Left lung (tissue), 10 donors: ENCODE measurements around the gene PEX10. TPM values are rescaled to one million over a fixed set of nuclear protein-coding genes. Genes with fewer than 3 reads are reported as not detected.

ENCODE experiments used
- ATAC-seq: fragments of 200-7000 bp; cut with Tn5 transposase; one replicate; pipeline ENCODE4 v1.9.1; 2020; ENCODE audit warnings: moderate library complexity
- DNase-seq, 4 donors: peaks; one replicate each; pipeline ENCODE4 v3.0.0-alpha.2; 2013 to 2020
- H3K27ac ChIP-seq, 2 donors: fragments of 200-600 bp; sonication (generic) in 1 of 2; one replicate each; pipeline versions ENCODE4 v1.5.0 to v1.8.0; 2020 to 2021
- H3K27me3 ChIP-seq, 2 donors: fragments of 200-600 bp; sonication (generic) in 1 of 2; one replicate each; pipeline versions ENCODE4 v1.5.0 to v1.8.0; 2020 to 2021
- H3K36me3 ChIP-seq, 2 donors: fragments of 200-600 bp; sonication (generic) in 1 of 2; one replicate each; pipeline versions ENCODE4 v1.5.0 to v1.8.0; 2020 to 2021
- H3K4me1 ChIP-seq, 2 donors: fragments of 200-600 bp; one replicate each; pipeline ENCODE4 v1.8.0; 2021
- H3K4me3 ChIP-seq, 2 donors: fragments of 200-600 bp; sonication (generic) in 1 of 2; one replicate each; pipeline versions ENCODE4 v1.5.0 to v1.8.0; 2020 to 2021; ENCODE audit warnings: mild to moderate bottlenecking in 1 of 2
- H3K9me3 ChIP-seq, 2 donors: fragments of 200-600 bp; sonication (generic) in 1 of 2; one replicate each; pipeline versions ENCODE4 v1.5.0 to v1.8.0; 2020 to 2021
- intact Hi-C, 2 donors: fragments of 100-400 bp; cut with DNase I; formaldehyde crosslinking; loops; one replicate each; pipeline versions ENCODE4 v1.11.2 to v1.14.2; 2022
- polyA plus RNA-seq, 6 donors: library from polyadenylated mRNA; unstranded; fragments of 120-200 nt; gene quantifications; one replicate each; pipeline ENCODE4 v1.2.1, GENCODE V29; 2013; ENCODE audit not compliant: insufficient read length in 6 of 6
- total RNA-seq, 2 donors: library from RNA; stranded (reverse); fragmentation: NEBNext Ultra II Directional; extraction: Animal tissue kit (Norgen Biotek cat#: 25700); gene quantifications; one replicate each; pipeline ENCODE4 v1.2.1, GENCODE V29; 2021
- TF ChIP-seq, protein P1 (sequence below), 2 donors: fragments of 200-600 bp; sonication (generic) in 1 of 2; IDR thresholded peaks; one replicate each; pipeline versions ENCODE4 v1.5.0 to v1.8.0; 2021; ENCODE audit warnings: antibody characterized with exemption in 2 of 2
- donor health status: DM: no; HTN: yes; CAD: no.
- donor health status: DM: no; HTN: no; CAD: no.

The PEX10 gene
- total and polyA plus RNA-seq, 8 donors: 14.3 to 22.9 (median 17.4) TPM

DNA sequence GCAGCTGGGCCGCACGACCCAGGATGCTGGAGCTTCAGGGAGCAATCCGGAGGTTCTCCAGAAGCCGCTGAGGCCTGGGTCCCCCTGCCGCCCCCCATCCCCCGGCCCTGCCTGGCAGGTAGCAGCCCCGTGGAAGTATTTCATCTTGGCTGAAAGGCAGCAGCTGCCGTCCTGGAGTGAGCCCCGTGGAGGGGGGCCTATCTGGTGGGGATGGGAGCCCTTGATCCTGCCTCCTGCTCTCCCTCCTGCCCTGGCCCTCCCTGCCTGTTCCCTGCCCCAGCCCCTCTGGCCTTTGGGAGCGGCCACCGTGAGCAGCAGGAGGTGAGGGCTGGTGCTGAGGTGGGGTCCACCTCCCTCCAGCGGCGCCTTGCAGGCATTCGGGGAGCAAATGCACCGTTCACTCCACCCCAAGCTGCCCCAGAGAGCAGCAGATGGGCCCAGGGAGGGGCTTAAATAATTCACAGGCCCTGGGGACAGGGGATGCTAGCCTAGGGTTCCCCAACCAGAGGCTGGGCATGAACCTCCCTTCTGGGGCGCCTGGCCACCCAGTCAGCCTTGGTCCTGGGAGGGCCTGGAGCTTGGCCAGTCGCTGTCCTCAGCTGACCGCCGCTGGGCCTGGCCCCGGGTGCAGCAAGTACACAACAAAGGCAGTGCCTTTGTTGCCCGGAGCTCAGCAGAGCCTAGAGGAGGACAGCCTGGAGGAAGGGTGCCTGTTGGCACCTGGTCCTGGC is 40.0 kb upstream of the PEX10 start:
- Histone ChIP-seq H3K4me1 (no peaks in the 10 kb centered on the region), H3K27ac (no peak overlapping the region), H3K36me3 (no peaks in the 10 kb centered on the region), H3K4me3 (no peak overlapping the region), H3K27me3 (peaks cover 0 to 86% of the 10 kb centered on the region in 2 donors), H3K9me3 (no peaks in the 10 kb centered on the region)
- DNase-seq (no peak), ATAC-seq (no peak)
- intact Hi-C loops: no loop called here
- TF ChIP-seq, protein P1, sequence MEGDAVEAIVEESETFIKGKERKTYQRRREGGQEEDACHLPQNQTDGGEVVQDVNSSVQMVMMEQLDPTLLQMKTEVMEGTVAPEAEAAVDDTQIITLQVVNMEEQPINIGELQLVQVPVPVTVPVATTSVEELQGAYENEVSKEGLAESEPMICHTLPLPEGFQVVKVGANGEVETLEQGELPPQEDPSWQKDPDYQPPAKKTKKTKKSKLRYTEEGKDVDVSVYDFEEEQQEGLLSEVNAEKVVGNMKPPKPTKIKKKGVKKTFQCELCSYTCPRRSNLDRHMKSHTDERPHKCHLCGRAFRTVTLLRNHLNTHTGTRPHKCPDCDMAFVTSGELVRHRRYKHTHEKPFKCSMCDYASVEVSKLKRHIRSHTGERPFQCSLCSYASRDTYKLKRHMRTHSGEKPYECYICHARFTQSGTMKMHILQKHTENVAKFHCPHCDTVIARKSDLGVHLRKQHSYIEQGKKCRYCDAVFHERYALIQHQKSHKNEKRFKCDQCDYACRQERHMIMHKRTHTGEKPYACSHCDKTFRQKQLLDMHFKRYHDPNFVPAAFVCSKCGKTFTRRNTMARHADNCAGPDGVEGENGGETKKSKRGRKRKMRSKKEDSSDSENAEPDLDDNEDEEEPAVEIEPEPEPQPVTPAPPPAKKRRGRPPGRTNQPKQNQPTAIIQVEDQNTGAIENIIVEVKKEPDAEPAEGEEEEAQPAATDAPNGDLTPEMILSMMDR (IDR thresholded peaks at IDR 0.05): no peak

DNA sequence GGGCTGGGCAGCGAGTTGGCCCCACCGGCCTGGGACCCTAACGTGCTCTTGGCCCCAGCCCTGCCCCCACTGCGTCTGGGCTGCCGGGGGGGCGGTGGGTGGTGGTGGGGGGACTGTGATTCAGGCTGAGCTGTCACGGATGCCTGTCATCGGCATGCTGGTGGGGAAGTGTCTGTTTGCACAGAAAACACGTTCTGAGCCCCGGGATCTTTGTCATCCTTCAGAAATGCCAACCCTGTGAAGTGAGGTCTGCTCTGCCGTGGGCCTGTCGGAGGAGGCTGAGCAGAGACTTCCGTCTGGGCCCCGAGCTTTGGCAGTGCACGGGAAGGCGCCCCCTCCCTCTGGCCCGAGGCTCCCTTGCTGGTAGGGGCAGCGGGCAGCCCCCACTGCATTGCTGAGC is 39.4 kb upstream of the PEX10 start:
- H3K4me1 ChIP-seq: no peaks in the 10 kb centered on the region
- DNase-seq: no peak
- H3K27ac ChIP-seq: no peak overlapping the region
- no peaks in the 10 kb centered on the region for H3K9me3 ChIP-seq
- ATAC-seq: no peak
- no peak overlapping the region for H3K4me3 ChIP-seq
- intact Hi-C loops: no loop called here
- TF ChIP-seq, protein P1 (IDR thresholded peaks at IDR 0.05): no peak
- peaks cover 0 to 86% of the 10 kb centered on the region in 2 donors for H3K27me3 ChIP-seq
- H3K36me3 ChIP-seq: no peaks in the 10 kb centered on the region

DNA sequence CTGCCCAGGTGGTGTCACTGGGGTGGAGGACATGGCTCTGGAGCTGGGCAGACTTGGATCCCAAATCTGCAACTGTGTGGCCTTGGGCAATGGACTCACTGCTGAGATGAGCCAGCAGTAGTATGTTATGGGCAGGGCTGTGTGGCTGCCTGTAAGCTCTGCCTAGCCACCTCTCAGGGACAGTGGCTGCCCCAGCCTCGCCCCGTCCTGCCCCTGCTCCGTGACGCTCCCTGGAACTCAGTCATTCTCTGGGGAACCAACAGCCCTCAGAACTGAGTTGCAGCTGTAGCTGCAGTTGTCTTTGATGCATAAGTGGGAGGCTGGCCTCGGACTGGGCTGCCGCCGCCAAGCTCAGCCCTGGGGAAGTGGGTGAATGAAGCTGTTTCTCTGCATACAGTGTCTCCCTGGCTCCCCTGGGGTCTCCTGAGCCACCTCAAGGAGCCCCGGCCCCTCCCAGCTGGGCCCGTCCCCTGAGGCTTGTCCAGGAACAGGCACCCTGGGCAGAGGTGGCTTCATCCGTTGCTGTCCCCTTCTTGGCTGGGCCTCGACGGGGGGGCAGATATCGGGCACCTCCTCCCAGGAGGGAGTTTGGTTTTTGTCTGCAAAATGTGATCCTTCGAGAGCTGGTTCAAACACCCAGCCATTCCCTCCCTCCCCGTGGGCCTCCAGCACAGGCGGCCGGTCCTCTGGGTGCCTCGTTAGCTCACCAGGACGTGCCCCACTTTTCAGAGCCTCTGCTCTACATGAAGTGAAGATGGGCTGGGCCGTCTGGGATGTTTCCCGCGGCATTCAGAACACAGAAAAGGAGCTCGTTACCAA is 37.5 kb upstream of the PEX10 start:
- no peaks in the 10 kb centered on the region for H3K4me1 ChIP-seq
- H3K27me3 ChIP-seq: peaks cover 2 to 86% of the 10 kb centered on the region in 2 donors
- intact Hi-C loops: no loop called here
- no peak overlapping the region for H3K4me3 ChIP-seq
- DNase-seq (no peak), ATAC-seq (no peak)
- TF ChIP-seq, protein P1 (IDR thresholded peaks at IDR 0.05): no peak
- no peaks in the 10 kb centered on the region for H3K36me3 ChIP-seq
- H3K9me3 ChIP-seq: no peaks in the 10 kb centered on the region
- no peak overlapping the region for H3K27ac ChIP-seq

DNA sequence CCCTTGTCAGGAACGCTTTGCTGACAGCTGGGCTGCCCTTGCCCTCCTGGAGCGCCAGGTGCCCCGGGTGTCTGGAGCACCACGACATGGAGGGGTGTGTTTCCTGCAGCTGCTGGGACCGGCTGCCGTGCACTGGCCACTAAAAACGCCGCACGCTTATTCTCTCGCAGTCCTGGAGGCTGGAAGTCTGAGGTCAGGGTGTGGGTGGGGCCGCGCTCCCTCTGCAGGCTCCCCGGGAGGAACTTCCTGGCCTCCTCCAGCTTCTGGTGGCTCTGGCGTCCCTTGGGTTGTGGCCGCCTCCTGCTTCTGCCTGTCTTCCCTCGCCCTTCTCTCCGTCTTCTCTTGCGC is 35.7 kb upstream of the PEX10 start:
- Histone ChIP-seq H3K9me3 (no peaks in the 10 kb centered on the region), H3K4me3 (no peak overlapping the region), H3K4me1 (no peaks in the 10 kb centered on the region), H3K27ac (no peak overlapping the region), H3K27me3 (peaks cover 16 to 85% of the 10 kb centered on the region in 2 donors), H3K36me3 (no peaks in the 10 kb centered on the region)
- TF ChIP-seq, protein P1 (IDR thresholded peaks at IDR 0.05): no peak
- DNase-seq (no peak), ATAC-seq (no peak)
- intact Hi-C loops: no loop called here
